Measurements from ENCODE around the gene PRSS53. TPM values are rescaled to one million over a fixed set of nuclear protein-coding genes. Genes with fewer than 3 reads are reported as not detected.

PRSS53 gene
- total RNA-seq, 6 experiments from 2014 or later: 2.3 to 14.8 (median 3.9) TPM

- ATAC-seq (no peak), DNase-seq (no peak)
- peaks cover 0 to 15% (median 6%) of the 10 kb centered on the region in 4 donors for H3K4me1 ChIP-seq
- H3K27me3 ChIP-seq: no peaks in the 10 kb centered on the region
- TF ChIP-seq POLR2A (IDR thresholded peaks at IDR 0.05) (no peak), CTCF (IDR thresholded peaks at IDR 0.05) (no peak)
- H3K36me3 ChIP-seq: peaks cover 0 to 39% (median 11%) of the 10 kb centered on the region in 4 donors
- no peak overlapping the region for H3K27ac ChIP-seq
- 98% methylated on average over 11 of the region's 16 CpGs for WGBS (ENCODE audit: insufficient coverage, low coverage, low lambda C conversion rate, missing lambda C conversion rate)
- H3K4me3 ChIP-seq: no peak overlapping the region
- no peaks in the 10 kb centered on the region for H3K9me3 ChIP-seq
- intact Hi-C loops (cut with DNase I): no loop called here
These were observed 31.4 kb upstream of the PRSS53 start for GRCh38 chr16:31120129-31120528.

- peak overlapping the region; percentile 75 to 85 (median 76) for H3K4me3 ChIP-seq
- TF ChIP-seq POLR2A (IDR thresholded peaks at IDR 0.05) (no peak), CTCF (IDR thresholded peaks at IDR 0.05) (no peak)
- DNase-seq: no peak
- no peaks in the 10 kb centered on the region for H3K27me3 ChIP-seq
- H3K36me3 ChIP-seq: peaks cover 0 to 34% (median 11%) of the 10 kb centered on the region in 4 donors
- intact Hi-C loops (cut with DNase I): no loop called here
- 48% methylated on average over 9 of the region's 9 CpGs for WGBS (ENCODE audit: insufficient coverage, low coverage, low lambda C conversion rate, missing lambda C conversion rate)
- H3K27ac ChIP-seq: peak overlapping the region; percentile 86 to 90 (median 90)
- ATAC-seq: peak in 1 of 4 donors; percentile 2
- peaks cover 0 to 31% (median 13%) of the 10 kb centered on the region in 4 donors for H3K4me1 ChIP-seq
- no peaks in the 10 kb centered on the region for H3K9me3 ChIP-seq
These were observed 29.7 kb upstream of the PRSS53 start for GRCh38 chr16:31118223-31119155.

DNA sequence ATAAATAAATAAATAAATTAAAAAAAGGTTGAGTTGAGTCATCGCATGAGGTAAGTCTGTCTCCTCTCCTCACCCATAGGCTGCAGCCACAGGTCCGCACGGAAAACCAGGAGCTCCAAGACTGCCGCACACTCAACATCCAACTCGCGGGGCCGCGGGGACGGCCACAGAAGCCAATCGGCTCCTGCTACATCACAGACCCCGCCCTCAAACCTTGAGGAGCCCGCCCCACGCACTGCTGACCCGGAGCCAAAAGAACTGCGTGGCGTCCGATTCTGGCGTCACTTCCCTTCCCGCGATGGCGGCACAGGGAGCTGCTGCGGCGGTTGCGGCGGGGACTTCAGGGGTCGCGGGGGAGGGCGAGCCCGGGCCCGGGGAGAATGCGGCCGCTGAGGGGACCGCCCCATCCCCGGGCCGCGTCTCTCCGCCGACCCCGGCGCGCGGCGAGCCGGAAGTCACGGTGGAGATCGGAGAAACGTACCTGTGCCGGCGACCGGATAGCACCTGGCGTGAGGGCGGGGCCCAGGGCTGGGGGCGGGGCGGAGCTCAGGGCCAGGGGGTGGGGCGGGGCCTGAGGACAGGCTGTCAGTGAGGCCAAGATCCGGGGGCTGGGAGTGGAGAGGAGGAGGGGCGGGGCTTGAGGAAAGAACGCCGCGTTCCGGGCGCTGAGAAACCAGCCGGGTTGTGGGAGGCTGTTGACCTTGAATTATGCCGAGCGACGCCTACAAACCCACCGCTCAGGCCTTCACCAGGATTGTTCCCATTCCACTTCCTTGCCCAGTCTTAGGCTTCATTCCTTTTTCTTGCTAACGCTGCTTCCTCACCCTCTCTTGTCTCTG lies 28.9 kb upstream of the PRSS53 start, which contains the start of gene KAT8:
Gene KAT8 (plus strand): TSS at position 281 of the 839 bp plus-strand sequence. CDS start 18 bp downstream, at position 299.
- H3K9me3 ChIP-seq: no peaks in the 10 kb centered on the region
- TF ChIP-seq POLR2A (IDR thresholded peaks at IDR 0.05) (peak; percentile 93), CTCF (IDR thresholded peaks at IDR 0.05) (no peak)
- DNase-seq (peak; percentile 98 to 99 (median 99)), ATAC-seq (peak; percentile 90 to 97 (median 92))
- peaks cover 0 to 39% (median 21%) of the 10 kb centered on the region in 4 donors for H3K4me1 ChIP-seq
- intact Hi-C loops (cut with DNase I): no loop called here
- WGBS (ENCODE audit: insufficient coverage, low coverage, low lambda C conversion rate, missing lambda C conversion rate): 1% methylated on average over 15 of the region's 68 CpGs
- H3K27me3 ChIP-seq: no peaks in the 10 kb centered on the region
- peak within 1 kb of the TSS; percentile 75 to 85 (median 76) for H3K4me3 ChIP-seq
- H3K27ac ChIP-seq: peak within 1 kb of the TSS; percentile 86 to 90 (median 90)
- H3K36me3 ChIP-seq: peaks cover 0 to 26% (median 11%) of the 10 kb centered on the region in 4 donors

- 51% methylated on average over 8 of the region's 8 CpGs for WGBS (ENCODE audit: insufficient coverage, low coverage, low lambda C conversion rate, missing lambda C conversion rate)
- DNase-seq: no peak
- Histone ChIP-seq H3K27me3 (no peaks in the 10 kb centered on the region), H3K4me1 (peaks cover 0 to 70% (median 28%) of the 10 kb centered on the region in 4 donors), H3K36me3 (peaks cover 0 to 14% (median 1%) of the 10 kb centered on the region in 4 donors), H3K9me3 (no peaks in the 10 kb centered on the region), H3K4me3 (peak overlapping the region in 1 of 3 donors; percentile 3), H3K27ac (peak overlapping the region in 2 of 3 donors; percentile 62 to 74)
- intact Hi-C loops (cut with DNase I): no loop called here
- no peak for TF ChIP-seq POLR2A (IDR thresholded peaks at IDR 0.05)
- no peak for TF ChIP-seq CTCF (IDR thresholded peaks at IDR 0.05)
- ATAC-seq: no peak
These were observed 25.7 kb upstream of the PRSS53 start for GRCh38 chr16:31114468-31114867.

Measured in right lobe of liver (tissue), 6 donors.